Measurements from ENCODE around the gene YJU2. TPM values are rescaled to one million over a fixed set of nuclear protein-coding genes. Genes with fewer than 3 reads are reported as not detected.
A peak's percentile ranks its signal among the peaks of the same experiment; 100 is the strongest.

Gene YJU2
- 15.0 TPM for total RNA-seq
- 10 to 100 TPM; 14.2 to 16.0 (median 15.1) TPM for polyA plus RNA-seq (ENCODE audit: insufficient read depth in 1 of 8, insufficient read length in 8 of 8, low replicate concordance in 1 of 8)
- long read RNA-seq, donor 1, partial matches to known transcripts, result 0 of 3 reads
- long read RNA-seq, donor 1, other reads (novel, unspliced or antisense), result 0 of 3 reads
- long read RNA-seq, donor 2, partial matches to known transcripts, result 0 of 1 reads
- long read RNA-seq, donor 2, other reads (novel, unspliced or antisense), result 0 of 1 reads
- long read RNA-seq, donor 3, partial matches to known transcripts, result 0 of 4 reads
- long read RNA-seq, donor 3, other reads (novel, unspliced or antisense), result 0 of 4 reads
- long read RNA-seq, donor 4, transcript YJU2-201 (8 exons, 1,434 nt), result major isoform, 5 of 68 reads
- long read RNA-seq, donor 4, partial matches to known transcripts, result 63 of 68 reads
- long read RNA-seq, donor 4, other reads (novel, unspliced or antisense), result 0 of 68 reads
- long read RNA-seq, donor 5, transcript YJU2-201 (8 exons, 1,434 nt), result major isoform, 9 of 197 reads
- long read RNA-seq, donor 5, partial matches to known transcripts, result 182 of 197 reads
- long read RNA-seq, donor 5, other reads (novel, unspliced or antisense), result 6 of 197 reads
- long read RNA-seq, donor 6, transcript YJU2-201 (8 exons, 1,434 nt), result major isoform, 10 of 10 reads
- long read RNA-seq, donor 6, partial matches to known transcripts, result 0 of 10 reads
- long read RNA-seq, donor 6, other reads (novel, unspliced or antisense), result 0 of 10 reads
- long read RNA-seq, donor 7, partial matches to known transcripts, result 97 of 100 reads
- long read RNA-seq, donor 7, other reads (novel, unspliced or antisense), result 0 of 100 reads
- long read RNA-seq, donor 8, partial matches to known transcripts, result 0 of 1 reads
- long read RNA-seq, donor 8, other reads (novel, unspliced or antisense), result 0 of 1 reads
- long read RNA-seq, donor 9, transcript YJU2-201 (8 exons, 1,434 nt), result major isoform, 5 of 5 reads
- long read RNA-seq, donor 9, partial matches to known transcripts, result 0 of 5 reads
- long read RNA-seq, donor 9, other reads (novel, unspliced or antisense), result 0 of 5 reads
- long read RNA-seq, donor 10, transcript YJU2-201 (8 exons, 1,434 nt), result major isoform, 5 of 5 reads
- long read RNA-seq, donor 10, partial matches to known transcripts, result 0 of 5 reads
- long read RNA-seq, donor 10, other reads (novel, unspliced or antisense), result 0 of 5 reads
- long read RNA-seq, donor 11, transcript YJU2-201 (8 exons, 1,434 nt), result major isoform, 5 of 5 reads
- long read RNA-seq, donor 11, partial matches to known transcripts, result 0 of 5 reads
- long read RNA-seq, donor 11, other reads (novel, unspliced or antisense), result 0 of 5 reads

DNA sequence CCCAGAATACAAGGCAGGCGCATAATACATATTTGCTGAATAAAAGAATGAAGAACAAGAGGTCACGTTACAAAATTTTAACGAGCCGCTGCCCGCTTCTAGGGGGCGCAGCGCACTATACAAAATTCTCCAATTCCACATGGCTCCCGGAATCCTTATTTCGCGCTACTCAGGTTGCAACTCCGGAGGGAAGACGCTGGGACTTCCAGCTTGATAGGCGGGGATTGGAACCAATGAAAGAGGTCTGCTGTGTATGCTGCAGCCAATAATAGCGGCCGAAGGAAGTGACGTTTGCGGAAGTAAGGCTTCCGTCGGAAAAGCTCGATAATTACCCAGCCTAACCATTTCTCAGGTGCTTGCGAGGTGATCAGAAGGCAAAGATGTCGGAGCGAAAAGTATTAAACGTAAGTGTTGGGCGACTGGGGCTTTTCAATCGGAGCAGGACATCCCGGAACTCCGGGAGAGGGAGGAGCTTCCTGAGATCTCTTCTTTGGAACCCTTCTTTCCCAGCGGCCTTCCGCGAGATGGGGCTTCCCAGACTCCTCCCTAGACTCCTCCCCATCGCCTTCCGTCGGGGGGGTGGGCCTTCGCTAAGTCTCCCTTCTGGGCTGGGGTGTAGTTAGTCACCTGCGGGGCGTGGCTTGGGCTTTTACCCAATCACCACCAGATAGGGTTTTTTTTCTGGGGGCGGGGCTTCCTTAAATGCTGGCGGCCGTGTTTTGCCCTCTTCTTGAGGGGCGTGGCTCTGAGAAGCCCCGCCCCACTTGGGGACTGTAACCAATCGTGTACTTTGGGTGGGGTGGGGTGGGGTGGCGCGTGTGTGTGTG is at the start of gene YJU2:
Gene YJU2, plus strand, starts transcription at position 314 of the 827 bp plus-strand sequence. Its CDS starts 67 bp downstream, at position 381.
- peaks cover 30% of the 10 kb centered on the region for H3K36me3 ChIP-seq (ENCODE audit: control insufficient read depth, insufficient read depth, low read length)
- H3K27ac ChIP-seq (ENCODE audit: low read length), result peak within 1 kb of the TSS; percentile 96
- no peaks in the 10 kb centered on the region for H3K27me3 ChIP-seq (ENCODE audit: control insufficient read depth, insufficient read depth, low read length)
- WGBS (ENCODE audit: insufficient coverage), result 0% methylated on average over 12 of the region's 45 CpGs
- H3K4me3 ChIP-seq (ENCODE audit: low read length), result peak within 1 kb of the TSS; percentile 56
- H3K9me3 ChIP-seq (replicated peaks; ENCODE audit: control insufficient read depth, low read depth, low read length), result no peaks in the 10 kb centered on the region
- peaks cover 10% of the 10 kb centered on the region for H3K4me1 ChIP-seq (ENCODE audit: control insufficient read depth, insufficient read depth, low read length)
- DNase-seq, result peak; percentile 99

DNA sequence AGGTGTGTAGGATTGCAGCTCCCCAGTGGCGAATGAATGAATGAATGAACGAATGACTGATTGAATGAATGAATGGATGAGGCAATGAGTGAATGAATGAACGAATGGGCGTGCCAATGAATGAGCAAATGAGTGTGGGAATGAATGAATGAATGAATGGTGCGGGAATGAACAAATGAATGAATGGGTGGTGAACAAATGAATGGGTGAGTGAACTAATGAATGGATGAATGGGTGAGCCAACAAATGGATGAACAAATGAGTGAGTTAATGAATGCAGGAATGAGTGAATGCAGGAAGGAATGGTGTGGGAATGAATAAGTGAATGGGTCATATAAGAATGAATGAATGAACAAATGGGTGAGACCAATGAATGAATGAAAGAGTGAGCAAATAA is 49.7 kb upstream of the YJU2 start:
- Histone ChIP-seq H3K9me3 (replicated peaks; ENCODE audit: control insufficient read depth, low read depth, low read length) (no peaks in the 10 kb centered on the region), H3K27me3 (ENCODE audit: control insufficient read depth, insufficient read depth, low read length) (peaks cover 32% of the 10 kb centered on the region), H3K4me3 (ENCODE audit: low read length) (no peak overlapping the region), H3K36me3 (ENCODE audit: control insufficient read depth, insufficient read depth, low read length) (no peaks in the 10 kb centered on the region), H3K4me1 (ENCODE audit: control insufficient read depth, insufficient read depth, low read length) (no peaks in the 10 kb centered on the region), H3K27ac (ENCODE audit: low read length) (no peak overlapping the region)
- DNase-seq, result no peak
- WGBS (ENCODE audit: insufficient coverage), result 89% methylated on average over 5 of the region's 5 CpGs

DNA sequence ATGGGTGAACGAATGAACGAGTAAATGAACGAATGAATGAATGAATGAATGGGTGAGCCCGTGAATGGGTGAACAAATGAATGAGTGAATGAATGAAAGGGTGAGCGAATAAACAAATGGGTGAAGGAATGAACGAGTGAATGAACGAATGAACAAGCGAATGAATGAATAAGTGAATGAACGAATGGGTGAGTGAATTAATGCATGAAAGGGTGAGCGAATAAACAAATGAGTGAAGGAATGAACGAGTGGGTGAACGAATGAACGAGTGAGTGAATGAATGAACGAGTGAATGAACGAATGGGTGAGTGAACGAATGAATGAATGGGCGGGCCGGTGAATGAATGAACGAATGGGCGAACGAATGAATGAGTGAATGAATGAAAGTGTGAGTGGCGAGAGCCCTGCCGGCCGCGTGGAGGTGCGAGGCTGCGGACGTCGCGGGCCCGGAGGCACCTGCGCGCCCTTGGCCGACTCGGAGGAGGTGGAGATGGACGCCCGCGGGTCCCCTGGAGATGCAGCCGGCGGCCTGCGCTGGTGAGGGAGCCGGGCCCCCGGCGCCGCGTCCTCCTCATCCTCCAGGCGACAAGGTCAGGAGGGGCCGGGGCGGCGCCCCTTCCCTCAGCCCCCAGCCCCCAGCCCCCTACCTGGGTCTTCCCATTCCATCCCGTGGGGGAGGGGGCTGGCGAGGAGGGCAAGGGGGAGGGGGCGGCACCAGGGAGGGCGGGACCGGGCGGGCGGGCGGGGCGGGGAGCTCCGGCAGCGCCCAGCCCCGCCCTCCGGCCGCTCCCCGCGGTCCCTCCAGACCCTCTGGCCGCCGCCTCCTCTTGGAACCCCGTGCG is 49.0 kb upstream of the YJU2 start:
- DNase-seq, result no peak
- Histone ChIP-seq H3K27me3 (ENCODE audit: control insufficient read depth, insufficient read depth, low read length) (peaks cover 32% of the 10 kb centered on the region), H3K4me3 (ENCODE audit: low read length) (no peak overlapping the region), H3K9me3 (replicated peaks; ENCODE audit: control insufficient read depth, low read depth, low read length) (no peaks in the 10 kb centered on the region), H3K27ac (ENCODE audit: low read length) (no peak overlapping the region), H3K36me3 (ENCODE audit: control insufficient read depth, insufficient read depth, low read length) (no peaks in the 10 kb centered on the region), H3K4me1 (ENCODE audit: control insufficient read depth, insufficient read depth, low read length) (no peaks in the 10 kb centered on the region)
- WGBS (ENCODE audit: insufficient coverage), result 30% methylated on average over 35 of the region's 70 CpGs

DNA sequence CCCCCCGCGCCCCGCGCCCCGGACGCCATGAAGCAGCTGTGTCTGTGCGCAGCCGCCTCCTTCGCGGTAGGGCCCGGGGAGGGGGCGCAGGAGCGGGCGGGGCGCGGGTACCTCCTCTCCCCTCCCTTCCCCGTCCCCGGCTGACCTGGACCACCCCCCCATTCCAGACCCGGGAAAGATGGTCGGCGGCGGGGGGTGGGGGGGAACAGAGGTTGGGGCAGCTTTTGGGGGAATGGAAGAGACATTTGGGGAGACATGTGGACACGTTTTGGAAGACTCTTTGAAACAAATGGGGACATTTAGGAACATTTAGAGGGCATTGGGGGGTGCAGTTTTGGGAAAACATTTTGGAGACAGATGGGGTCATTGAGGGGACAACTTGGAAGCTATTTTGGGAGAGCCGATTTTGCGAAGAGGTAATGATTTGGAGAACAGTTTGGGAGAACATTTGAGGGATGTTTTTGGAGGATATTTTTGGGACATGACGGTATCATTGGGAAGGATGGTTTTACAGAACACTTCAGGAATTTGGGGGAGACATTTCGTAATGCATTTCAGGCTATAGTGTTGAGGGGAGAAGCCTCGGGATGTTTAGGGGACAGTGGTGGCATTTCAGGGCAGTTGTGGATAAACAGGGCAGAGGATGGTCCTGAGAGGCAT is 48.3 kb upstream of the YJU2 start:
- no peak overlapping the region for H3K4me3 ChIP-seq (ENCODE audit: low read length)
- WGBS (ENCODE audit: insufficient coverage), result 20% methylated on average over 6 of the region's 28 CpGs
- no peak for DNase-seq

DNA sequence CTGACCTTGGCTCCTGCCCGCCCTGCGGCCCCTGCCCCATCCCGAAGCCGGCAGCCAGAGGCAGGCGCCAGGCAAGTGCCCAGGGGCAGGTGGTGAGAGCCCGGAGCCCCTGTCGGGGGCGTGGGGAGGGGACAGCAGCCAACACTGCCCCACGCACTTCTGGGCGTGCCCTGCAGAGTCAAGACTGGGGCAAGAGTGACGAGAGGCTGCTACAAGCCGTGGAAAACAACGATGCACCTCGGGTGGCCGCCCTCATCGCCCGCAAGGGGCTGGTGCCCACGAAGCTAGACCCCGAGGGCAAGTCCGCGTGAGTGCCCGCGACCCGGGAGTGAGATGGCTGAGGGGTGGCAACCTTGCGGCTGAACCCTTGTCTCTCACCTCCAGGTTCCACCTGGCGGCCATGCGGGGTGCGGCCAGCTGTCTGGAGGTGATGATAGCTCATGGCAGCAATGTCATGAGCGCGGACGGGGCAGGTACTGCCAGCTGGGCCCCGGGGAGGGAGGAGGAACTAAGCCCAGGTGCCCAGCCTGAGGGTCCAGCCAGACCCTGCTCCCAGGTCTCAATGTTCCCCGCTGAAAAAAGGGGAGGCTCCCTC is 47.1 kb upstream of the YJU2 start:
- no peak for DNase-seq
- H3K4me1 ChIP-seq (ENCODE audit: control insufficient read depth, insufficient read depth, low read length), result peaks cover 4% of the 10 kb centered on the region
- H3K27ac ChIP-seq (ENCODE audit: low read length), result no peak overlapping the region
- no peak overlapping the region for H3K4me3 ChIP-seq (ENCODE audit: low read length)
- H3K9me3 ChIP-seq (replicated peaks; ENCODE audit: control insufficient read depth, low read depth, low read length), result no peaks in the 10 kb centered on the region
- WGBS (ENCODE audit: insufficient coverage), result 80% methylated on average over 32 of the region's 33 CpGs
- H3K27me3 ChIP-seq (ENCODE audit: control insufficient read depth, insufficient read depth, low read length), result peaks cover 30% of the 10 kb centered on the region
- H3K36me3 ChIP-seq (ENCODE audit: control insufficient read depth, insufficient read depth, low read length), result no peaks in the 10 kb centered on the region

More for the DNA sequence above, 48.3 kb upstream of the YJU2 start:
- Histone ChIP-seq H3K27ac (ENCODE audit: low read length) (no peak overlapping the region), H3K27me3 (ENCODE audit: control insufficient read depth, insufficient read depth, low read length) (peaks cover 32% of the 10 kb centered on the region), H3K9me3 (replicated peaks; ENCODE audit: control insufficient read depth, low read depth, low read length) (no peaks in the 10 kb centered on the region), H3K4me1 (ENCODE audit: control insufficient read depth, insufficient read depth, low read length) (no peaks in the 10 kb centered on the region), H3K36me3 (ENCODE audit: control insufficient read depth, insufficient read depth, low read length) (no peaks in the 10 kb centered on the region)

DNA sequence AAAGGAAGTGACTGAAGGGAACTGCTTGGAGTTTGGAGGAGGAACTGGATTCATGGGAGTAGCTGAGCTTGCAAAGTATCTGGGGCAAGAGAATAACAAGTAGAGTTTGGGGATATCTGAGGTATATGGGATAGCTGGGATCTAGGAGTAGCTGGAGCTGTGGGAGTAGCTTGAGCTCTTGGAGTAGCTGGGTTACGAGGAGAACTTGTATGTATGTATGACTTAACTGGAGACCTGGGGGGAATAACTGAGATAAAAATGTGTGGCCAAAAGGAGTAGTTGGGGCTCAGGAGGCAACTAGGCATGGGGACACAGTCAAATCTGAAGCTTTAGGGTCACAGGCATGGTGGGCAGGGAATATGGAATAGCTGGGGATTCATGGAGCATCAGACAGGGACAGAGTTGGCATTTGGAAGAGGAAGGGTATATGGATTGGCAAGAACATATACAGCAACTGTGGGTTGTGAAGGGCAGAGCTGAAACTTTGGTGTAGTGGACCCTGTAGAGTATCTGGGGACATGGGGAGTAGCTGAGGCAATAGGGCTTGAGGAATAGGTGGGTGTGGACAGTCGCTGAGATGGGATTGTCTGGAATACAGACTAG is 45.8 kb upstream of the YJU2 start:
- no peak for DNase-seq
- Histone ChIP-seq H3K4me1 (ENCODE audit: control insufficient read depth, insufficient read depth, low read length) (peaks cover 4% of the 10 kb centered on the region), H3K27ac (ENCODE audit: low read length) (no peak overlapping the region), H3K36me3 (ENCODE audit: control insufficient read depth, insufficient read depth, low read length) (no peaks in the 10 kb centered on the region), H3K4me3 (ENCODE audit: low read length) (no peak overlapping the region), H3K9me3 (replicated peaks; ENCODE audit: control insufficient read depth, low read depth, low read length) (no peaks in the 10 kb centered on the region), H3K27me3 (ENCODE audit: control insufficient read depth, insufficient read depth, low read length) (peaks cover 28% of the 10 kb centered on the region)
- WGBS (ENCODE audit: insufficient coverage), result 83% methylated on average over 2 of the region's 2 CpGs

DNA sequence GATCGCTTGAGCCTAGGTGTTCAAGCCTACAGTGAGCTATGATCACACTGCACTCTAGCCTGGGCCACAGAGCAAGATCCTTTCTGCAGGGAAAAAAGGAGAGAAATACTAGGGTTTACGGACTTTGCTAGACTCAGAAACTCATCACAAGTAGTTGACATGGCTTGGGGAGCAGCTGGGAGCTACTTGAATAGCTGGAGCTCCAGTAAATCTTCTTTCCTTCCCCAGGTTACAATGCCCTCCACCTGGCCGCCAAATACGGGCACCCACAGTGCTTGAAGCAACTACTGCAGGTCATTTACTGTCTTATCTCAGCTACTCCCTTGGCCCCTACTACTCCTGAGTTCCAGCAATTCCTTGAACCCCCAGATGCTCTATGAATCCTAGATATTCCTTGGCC is 45.1 kb upstream of the YJU2 start:
- H3K27me3 ChIP-seq (ENCODE audit: control insufficient read depth, insufficient read depth, low read length), result peaks cover 28% of the 10 kb centered on the region
- peaks cover 4% of the 10 kb centered on the region for H3K4me1 ChIP-seq (ENCODE audit: control insufficient read depth, insufficient read depth, low read length)
- no peaks in the 10 kb centered on the region for H3K9me3 ChIP-seq (replicated peaks; ENCODE audit: control insufficient read depth, low read depth, low read length)
- H3K4me3 ChIP-seq (ENCODE audit: low read length), result no peak overlapping the region
- H3K36me3 ChIP-seq (ENCODE audit: control insufficient read depth, insufficient read depth, low read length), result no peaks in the 10 kb centered on the region
- DNase-seq, result no peak
- no peak overlapping the region for H3K27ac ChIP-seq (ENCODE audit: low read length)
- 92% methylated on average over 4 of the region's 4 CpGs for WGBS (ENCODE audit: insufficient coverage)

Data from muscle of leg (tissue), 16 donors.